Adrenal gland (tissue), 5 donors: Measurements from ENCODE around the gene NR0B1.

Experiments
- POLR2A ChIP-seq, 2 donors: fragments of 450-650 bp; IDR thresholded peaks; one replicate each; pipeline ENCODE4 v1.6.1; 2017; ENCODE audit warnings: antibody characterized with exemption in 2 of 2, mild to moderate bottlenecking in 2 of 2, moderate library complexity in 1 of 2
- TF ChIP-seq, protein P1 (sequence below), 6 experiments: fragments of 450-650 bp in 4 of 6; fragments of 200-600 bp in 2 of 6; sonication (generic) in 1 of 6; IDR thresholded peaks; 1 replicate in 5 of 6; 2 replicates in 1 of 6; pipeline versions ENCODE4 v1.5.1 to v1.8.0; 2016 to 2021; ENCODE audit warnings: antibody characterized with exemption in 6 of 6, mild to moderate bottlenecking in 2 of 6, moderate library complexity in 1 of 6
- donor health status: DM: no; HTN: no; CAD: no.

DNA sequence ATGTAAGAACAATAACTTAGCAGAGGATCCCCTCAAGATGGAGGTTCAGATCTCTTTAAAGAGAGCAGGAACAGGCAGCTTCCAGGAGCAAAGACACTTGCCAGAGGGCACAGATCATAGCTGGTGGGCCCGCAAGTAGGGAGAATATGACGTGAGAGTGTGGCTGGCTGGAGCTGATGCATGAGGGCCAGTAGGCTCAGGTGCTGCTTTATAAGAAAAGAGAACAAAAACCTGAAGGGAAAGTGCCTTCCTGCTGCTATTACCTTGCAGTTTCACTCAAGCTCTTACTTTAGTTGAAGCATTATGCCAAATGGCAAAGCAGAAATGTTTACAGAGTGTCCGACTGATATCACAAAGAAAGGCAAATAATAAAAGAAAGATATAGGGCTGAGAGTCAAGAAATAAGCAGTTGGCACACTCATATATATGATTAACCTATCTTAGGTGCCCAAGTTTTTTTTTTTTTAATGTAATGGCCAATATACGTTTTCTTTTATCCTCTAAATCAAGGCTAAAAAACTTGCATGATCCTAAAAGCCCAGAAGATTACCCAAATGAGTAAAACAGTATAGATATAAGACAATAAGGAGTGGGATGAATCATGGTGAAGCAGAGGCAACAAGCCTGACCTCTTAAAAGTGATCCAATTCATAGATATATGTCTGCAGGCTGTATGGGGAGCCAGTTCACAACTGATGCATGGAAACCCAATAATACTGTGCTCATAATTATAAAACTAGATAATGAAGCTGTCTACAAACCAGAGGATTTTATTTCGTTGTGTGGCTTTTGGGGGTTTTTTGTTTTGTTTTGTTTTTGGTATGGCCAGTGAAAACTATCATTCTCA is 12.6 kb downstream of the NR0B1 start:
- TF ChIP-seq, protein P1, sequence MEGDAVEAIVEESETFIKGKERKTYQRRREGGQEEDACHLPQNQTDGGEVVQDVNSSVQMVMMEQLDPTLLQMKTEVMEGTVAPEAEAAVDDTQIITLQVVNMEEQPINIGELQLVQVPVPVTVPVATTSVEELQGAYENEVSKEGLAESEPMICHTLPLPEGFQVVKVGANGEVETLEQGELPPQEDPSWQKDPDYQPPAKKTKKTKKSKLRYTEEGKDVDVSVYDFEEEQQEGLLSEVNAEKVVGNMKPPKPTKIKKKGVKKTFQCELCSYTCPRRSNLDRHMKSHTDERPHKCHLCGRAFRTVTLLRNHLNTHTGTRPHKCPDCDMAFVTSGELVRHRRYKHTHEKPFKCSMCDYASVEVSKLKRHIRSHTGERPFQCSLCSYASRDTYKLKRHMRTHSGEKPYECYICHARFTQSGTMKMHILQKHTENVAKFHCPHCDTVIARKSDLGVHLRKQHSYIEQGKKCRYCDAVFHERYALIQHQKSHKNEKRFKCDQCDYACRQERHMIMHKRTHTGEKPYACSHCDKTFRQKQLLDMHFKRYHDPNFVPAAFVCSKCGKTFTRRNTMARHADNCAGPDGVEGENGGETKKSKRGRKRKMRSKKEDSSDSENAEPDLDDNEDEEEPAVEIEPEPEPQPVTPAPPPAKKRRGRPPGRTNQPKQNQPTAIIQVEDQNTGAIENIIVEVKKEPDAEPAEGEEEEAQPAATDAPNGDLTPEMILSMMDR (IDR thresholded peaks at IDR 0.05): no peak
- TF ChIP-seq POLR2A (IDR thresholded peaks at IDR 0.05): no peak
